MM.1S (cell line): ENCODE data around the gene WNK2.

Source experiments
- EZH2 ChIP-seq: fragments of 300-600 bp; sonication (generic); optimal IDR thresholded peaks from 2 replicates; pipeline ENCODE3; 2017; ENCODE audit warnings: low read depth, mild to moderate bottlenecking, antibody characterized with exemption, low read length, mixed read lengths
- TF ChIP-seq, protein P1 (sequence below): fragments of 300-600 bp; sonication (generic); IDR thresholded peaks from 2 replicates; pipeline ENCODE4 v1.5.1; 2016; ENCODE audit warnings: antibody characterized with exemption, low read length, mixed read lengths

DNA sequence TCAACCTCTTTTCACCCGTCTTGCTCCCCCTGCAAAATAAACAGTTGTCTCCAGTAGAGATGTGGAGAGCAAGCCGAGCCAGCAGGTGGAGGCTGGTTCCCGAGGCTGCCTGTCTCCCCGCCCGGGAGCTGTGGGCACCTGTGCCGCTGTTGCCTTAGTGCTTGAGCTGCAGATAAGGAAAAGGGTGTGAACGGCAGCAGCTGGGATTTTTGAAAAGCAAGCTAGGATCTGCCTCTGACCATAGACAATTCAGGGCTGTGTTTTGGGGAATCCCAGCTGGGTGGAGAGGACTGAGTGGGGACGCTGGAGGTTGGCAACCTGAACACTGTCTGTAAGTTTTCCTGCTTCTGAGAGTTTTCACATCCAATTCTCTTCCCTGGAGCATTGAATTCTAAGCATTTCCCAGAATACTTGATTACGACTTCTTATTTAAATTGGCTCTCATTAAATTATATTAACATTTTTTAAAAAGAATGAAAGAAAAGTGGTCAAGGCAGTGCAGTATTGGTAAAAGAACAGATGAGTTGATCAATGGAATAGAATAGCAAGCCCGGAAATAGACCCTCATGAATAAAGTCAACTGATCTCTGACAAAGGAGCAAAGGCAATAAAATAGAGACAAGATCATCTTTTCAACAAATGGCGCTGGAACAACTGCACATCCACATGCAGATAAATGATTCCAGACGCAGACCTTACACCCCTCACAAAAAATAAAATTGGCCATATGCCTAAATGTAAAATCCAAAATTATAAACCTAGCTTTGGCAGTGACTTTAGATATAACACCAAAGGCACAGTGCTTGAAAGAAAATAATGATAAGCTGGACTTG lies 9.7 kb downstream of the WNK2 start:
- TF ChIP-seq, protein P1, sequence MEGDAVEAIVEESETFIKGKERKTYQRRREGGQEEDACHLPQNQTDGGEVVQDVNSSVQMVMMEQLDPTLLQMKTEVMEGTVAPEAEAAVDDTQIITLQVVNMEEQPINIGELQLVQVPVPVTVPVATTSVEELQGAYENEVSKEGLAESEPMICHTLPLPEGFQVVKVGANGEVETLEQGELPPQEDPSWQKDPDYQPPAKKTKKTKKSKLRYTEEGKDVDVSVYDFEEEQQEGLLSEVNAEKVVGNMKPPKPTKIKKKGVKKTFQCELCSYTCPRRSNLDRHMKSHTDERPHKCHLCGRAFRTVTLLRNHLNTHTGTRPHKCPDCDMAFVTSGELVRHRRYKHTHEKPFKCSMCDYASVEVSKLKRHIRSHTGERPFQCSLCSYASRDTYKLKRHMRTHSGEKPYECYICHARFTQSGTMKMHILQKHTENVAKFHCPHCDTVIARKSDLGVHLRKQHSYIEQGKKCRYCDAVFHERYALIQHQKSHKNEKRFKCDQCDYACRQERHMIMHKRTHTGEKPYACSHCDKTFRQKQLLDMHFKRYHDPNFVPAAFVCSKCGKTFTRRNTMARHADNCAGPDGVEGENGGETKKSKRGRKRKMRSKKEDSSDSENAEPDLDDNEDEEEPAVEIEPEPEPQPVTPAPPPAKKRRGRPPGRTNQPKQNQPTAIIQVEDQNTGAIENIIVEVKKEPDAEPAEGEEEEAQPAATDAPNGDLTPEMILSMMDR: no peak
- no peak for TF ChIP-seq EZH2
